H1 (cell line): Measurements from ENCODE around the gene CDKL4. TPM values are rescaled to one million over a fixed set of nuclear protein-coding genes. Genes with fewer than 3 reads are reported as not detected.

Experiments used
- CTCF ChIA-PET: fragments of 300-600 bp; sonication (Branson Sonifier 250); formaldehyde crosslinking; loops from one replicate; lab custom pipeline; 2021; ENCODE audit not compliant: partially characterized antibody; lab: Charles Lee
- POLR2A ChIA-PET: fragments of 300-600 bp; sonication (Branson Sonifier 250); formaldehyde crosslinking; loops from one replicate; lab custom pipeline; 2021; ENCODE audit warnings: inconsistent platforms; ENCODE audit not compliant: partially characterized antibody; lab: Charles Lee
- DNase-seq, 2 experiments: peaks; one replicate each; pipeline versions ENCODE4 v3.0.0 to v3.0.0-alpha.2; 2010 to 2022; ENCODE audit warnings: low spot score in 2 of 2, low read depth in 1 of 2, mixed read lengths in 1 of 2
- FAIRE-seq: peaks from 2 replicates; lab custom pipeline; 2011; peaks lifted over from hg19 to GRCh38; lab: Jason Lieb, UNC
- H2AFZ ChIP-seq: 2 replicates; pipeline ENCODE4 v1.8.1; 2012; ENCODE audit warnings: low read length, inconsistent platforms
- H2AK5ac ChIP-seq: 2 replicates; pipeline ENCODE4 v1.6.1; 2013; ENCODE audit warnings: low read depth, low read length
- H2BK120ac ChIP-seq: replicated peaks from 2 replicates; pipeline ENCODE3; 2013; ENCODE audit warnings: low read depth, low read length, inconsistent platforms
- H2BK12ac ChIP-seq: 2 replicates; pipeline ENCODE4 v1.6.1; 2013; ENCODE audit warnings: low read depth, low read length
- H2BK15ac ChIP-seq: 2 replicates; pipeline ENCODE4 v1.6.1; 2013; ENCODE audit warnings: low read length
- H2BK20ac ChIP-seq: 2 replicates; pipeline ENCODE4 v1.6.1; 2013; ENCODE audit warnings: low read length
- H2BK5ac ChIP-seq: 2 replicates; pipeline ENCODE4 v1.6.1; 2013; ENCODE audit warnings: low read depth, low read length
- H3K14ac ChIP-seq: 2 replicates; pipeline ENCODE4 v1.6.1; 2013; ENCODE audit warnings: inconsistent platforms; ENCODE audit not compliant: insufficient read length
- H3K18ac ChIP-seq: 2 replicates; pipeline ENCODE4 v1.6.1; 2013; ENCODE audit warnings: low read length; ENCODE audit errors: extremely low read depth
- H3K23ac ChIP-seq: 2 replicates; pipeline ENCODE4 v1.6.1; 2013; ENCODE audit warnings: inconsistent platforms; ENCODE audit not compliant: insufficient read length
- H3K23me2 ChIP-seq: 2 replicates; pipeline ENCODE4 v1.6.1; 2013; ENCODE audit warnings: low read depth, low read length
- H3K27ac ChIP-seq: 2 replicates; pipeline ENCODE4 v1.6.1; 2011; ENCODE audit warnings: low read depth, low read length, inconsistent platforms
- H3K27me3 ChIP-seq, 4 experiments: replicated peaks in 1 of 4; 1 replicate in 1 of 4; 2 replicates in 3 of 4; pipeline versions ENCODE4 v1.6.1 to v1.8.1; 2011 to 2013; ENCODE audit warnings: low read length in 3 of 4, mild to moderate bottlenecking in 3 of 4, inconsistent platforms in 2 of 4, mixed read lengths in 2 of 4, moderate library complexity in 1 of 4; ENCODE audit not compliant: control insufficient read depth in 3 of 4, insufficient read depth in 3 of 4; ENCODE audit errors: extremely low read depth in 1 of 4
- H3K36me3 ChIP-seq, 4 experiments: 2 replicates each; pipeline versions ENCODE4 v1.6.1 to v1.8.1; 2011 to 2013; ENCODE audit warnings: mild to moderate bottlenecking in 4 of 4, low read length in 3 of 4, moderate library complexity in 2 of 4, control low read depth in 1 of 4, inconsistent platforms in 1 of 4; ENCODE audit not compliant: insufficient read depth in 4 of 4, control insufficient read depth in 2 of 4
- H3K4ac ChIP-seq: replicated peaks from 2 replicates; pipeline ENCODE3; 2013; ENCODE audit warnings: low read length, low read depth, mixed read lengths, inconsistent platforms; ENCODE audit not compliant: insufficient read length
- H3K4me1 ChIP-seq, 4 experiments: replicated peaks in 1 of 4; 1 replicate in 1 of 4; 2 replicates in 3 of 4; pipeline versions ENCODE4 v1.6.1 to v1.8.1; 2011 to 2013; ENCODE audit warnings: low read length in 3 of 4, inconsistent platforms in 2 of 4, mixed read lengths in 1 of 4; ENCODE audit not compliant: insufficient read depth in 4 of 4, control insufficient read depth in 3 of 4
- H3K4me2 ChIP-seq, 2 experiments: 2 replicates each; pipeline versions ENCODE4 v1.6.1 to v1.8.1; 2011 to 2013; ENCODE audit warnings: low read depth in 2 of 2, low read length in 2 of 2, control low read depth in 1 of 2, inconsistent platforms in 1 of 2, mild to moderate bottlenecking in 1 of 2; ENCODE audit not compliant: insufficient read depth in 1 of 2
- H3K4me3 ChIP-seq, 4 experiments: fragments of 200-600, 300-600 bp in 1 of 4; sonication (generic), shearing (Covaris generic), sonication (Bioruptor Twin) in 1 of 4; 2 replicates each; pipeline versions ENCODE4 v1.5.1 to v1.8.1; 2011 to 2016; ENCODE audit warnings: low read length in 4 of 4, low read depth in 3 of 4, control low read depth in 2 of 4, inconsistent platforms in 2 of 4, mild to moderate bottlenecking in 2 of 4, mixed read lengths in 1 of 4, moderate library complexity in 1 of 4; ENCODE audit not compliant: insufficient read depth in 2 of 4; ENCODE audit errors: extremely low read depth in 1 of 4
- H3K56ac ChIP-seq: replicated peaks from 2 replicates; pipeline ENCODE3; 2013; ENCODE audit warnings: low read depth, mild to moderate bottlenecking, mixed read lengths, low read length, inconsistent platforms; ENCODE audit not compliant: insufficient read length
- H3K79me1 ChIP-seq: 2 replicates; pipeline ENCODE4 v1.6.1; 2013; ENCODE audit warnings: low read depth, low read length, control low read depth
- H3K79me2 ChIP-seq, 2 experiments: 2 replicates each; pipeline versions ENCODE4 v1.6.1 to v1.8.1; 2012 to 2013; ENCODE audit warnings: low read length in 2 of 2, mild to moderate bottlenecking in 2 of 2, inconsistent platforms in 1 of 2; ENCODE audit not compliant: insufficient read depth in 2 of 2, control insufficient read depth in 1 of 2
- H3K9ac ChIP-seq, 4 experiments: replicated peaks in 1 of 4; 1 replicate in 1 of 4; 2 replicates in 3 of 4; pipeline versions ENCODE4 v1.6.1 to v1.8.1; 2011 to 2013; ENCODE audit warnings: low read depth in 3 of 4, low read length in 3 of 4, control low read depth in 2 of 4, mild to moderate bottlenecking in 2 of 4, moderate library complexity in 2 of 4, inconsistent platforms in 1 of 4; ENCODE audit errors: extremely low read depth in 1 of 4
- H3K9me3 ChIP-seq, 2 experiments: 2 replicates each; pipeline versions ENCODE4 v1.6.1 to v1.8.1; 2012 to 2013; ENCODE audit warnings: mild to moderate bottlenecking in 2 of 2, moderate library complexity in 2 of 2, control low read depth in 1 of 2, inconsistent platforms in 1 of 2, low read depth in 1 of 2, low read length in 1 of 2, mixed read lengths in 1 of 2; ENCODE audit not compliant: insufficient read depth in 2 of 2
- H4K20me1 ChIP-seq, 2 experiments: replicated peaks in 1 of 2; 2 replicates each; pipeline versions ENCODE3 to v1.8.1; 2011 to 2013; ENCODE audit warnings: inconsistent platforms in 2 of 2, low read length in 2 of 2, mild to moderate bottlenecking in 1 of 2; ENCODE audit not compliant: insufficient read depth in 2 of 2, control insufficient read depth in 1 of 2
- H4K5ac ChIP-seq: 2 replicates; pipeline ENCODE4 v1.6.1; 2013; ENCODE audit warnings: low read length, low read depth, mixed read lengths, inconsistent platforms; ENCODE audit not compliant: insufficient read length
- H4K8ac ChIP-seq: 2 replicates; pipeline ENCODE4 v1.8.0; 2013; ENCODE audit warnings: mild to moderate bottlenecking, moderate library complexity, low read length, inconsistent platforms; ENCODE audit not compliant: insufficient read depth; ENCODE audit errors: extremely low read depth
- H4K91ac ChIP-seq: replicated peaks from 2 replicates; pipeline ENCODE3; 2013; ENCODE audit warnings: low read length, mixed read lengths, inconsistent platforms; ENCODE audit not compliant: insufficient read length
- ATF3 ChIP-seq: IDR thresholded peaks from 2 replicates; pipeline ENCODE4 v1.6.1; 2011; ENCODE audit warnings: low read depth, mild to moderate bottlenecking, low read length; ENCODE audit not compliant: insufficient read depth
- BCL11A ChIP-seq, 2 experiments: IDR thresholded peaks; one replicate each; pipeline ENCODE4 v1.6.1; 2011; ENCODE audit warnings: low read depth in 2 of 2, low read length in 2 of 2, mild to moderate bottlenecking in 2 of 2
- CHD1 ChIP-seq: IDR thresholded peaks from 2 replicates; pipeline ENCODE4 v1.6.1; 2012; ENCODE audit warnings: low read depth, low read length, improper control_type of control experiment
- EP300 ChIP-seq, 2 experiments: IDR thresholded peaks; 1 replicate in 1 of 2; 2 replicates in 1 of 2; pipeline ENCODE4 v1.6.1; 2011 to 2012; ENCODE audit warnings: low read depth in 2 of 2, low read length in 2 of 2, mild to moderate bottlenecking in 2 of 2, borderline replicate concordance in 1 of 2, inconsistent platforms in 1 of 2, moderate library complexity in 1 of 2
- EZH2 ChIP-seq: fragments of 200-600 bp; sonication (generic); IDR thresholded peaks from 2 replicates; pipeline ENCODE4 v1.7.1; 2012; ENCODE audit warnings: low read depth, mild to moderate bottlenecking, moderate library complexity, low read length, inconsistent platforms; ENCODE audit not compliant: severe bottlenecking
- KDM1A ChIP-seq: fragments of 200-600, 300-600 bp; sonication (generic); IDR thresholded peaks from 2 replicates; pipeline ENCODE4 v1.7.1; 2016; ENCODE audit warnings: mild to moderate bottlenecking, low read length, borderline replicate concordance
- MAFK ChIP-seq: IDR thresholded peaks from 2 replicates; pipeline ENCODE4 v1.6.1; 2012; ENCODE audit warnings: low read depth, mild to moderate bottlenecking, improper control_type of control experiment, low read length
- MAX ChIP-seq: IDR thresholded peaks from 2 replicates; pipeline ENCODE4 v1.6.1; 2012; ENCODE audit warnings: inconsistent platforms
- RFX5 ChIP-seq: IDR thresholded peaks from 2 replicates; pipeline ENCODE4 v1.6.1; 2011; ENCODE audit warnings: low read depth, low read length, improper control_type of control experiment, borderline replicate concordance
- SP1 ChIP-seq: IDR thresholded peaks from 2 replicates; pipeline ENCODE4 v1.6.1; 2011; ENCODE audit warnings: low read depth, low read length
- SP2 ChIP-seq: IDR thresholded peaks from 2 replicates; pipeline ENCODE4 v1.6.1; 2012; ENCODE audit warnings: mild to moderate bottlenecking, low read length, inconsistent platforms
- SP4 ChIP-seq: IDR thresholded peaks from 2 replicates; pipeline ENCODE4 v1.6.1; 2012; ENCODE audit warnings: low read length, inconsistent platforms
- TCF12 ChIP-seq: IDR thresholded peaks from 2 replicates; pipeline ENCODE4 v1.6.1; 2011; ENCODE audit warnings: low read depth, mild to moderate bottlenecking, low read length
- YY1 ChIP-seq: IDR thresholded peaks from 2 replicates; pipeline ENCODE4 v1.6.1; 2011; ENCODE audit warnings: low read depth, mild to moderate bottlenecking, low read length
- ZNF274 ChIP-seq: IDR thresholded peaks from 2 replicates; pipeline ENCODE4 v1.7.0; 2012; ENCODE audit warnings: low read length, borderline replicate concordance; ENCODE audit errors: extremely low read depth
- WGBS, 2 experiments: shearing (Covaris generic) in 1 of 2; methylation state at CpG; one replicate each; pipeline versions ENCODE4 v1.1.6 to v1.1.7; 2013 to 2015; ENCODE audit warnings: low lambda C conversion rate in 2 of 2, mixed read lengths in 2 of 2, inconsistent platforms in 1 of 2, low coverage in 1 of 2, missing lambda C conversion rate in 1 of 2; ENCODE audit not compliant: insufficient replicate concordance in 2 of 2, insufficient coverage in 1 of 2, insufficient read length in 1 of 2; ENCODE audit errors: extremely low coverage in 1 of 2, missing lambda C conversion rate in 1 of 2; 5-methylcytosine and 5-hydroxymethylcytosine counted together
- polyA plus RNA-seq, 7 experiments: library from polyadenylated mRNA; depleted of rRNA in 3 of 7; stranded (reverse) in 5 of 7; unstranded in 2 of 7; fragments of >200 nt in 5 of 7; fragments of 200-250 nt in 2 of 7; gene quantifications; 1 replicate in 5 of 7; 2 replicates in 1 of 7; 4 replicates in 1 of 7; pipeline versions ENCODE4 v1.2.1 to v1.2.3, GENCODE V29; 2011 to 2013; ENCODE audit warnings: missing spikeins in 2 of 7, mixed read lengths in 2 of 7
- total RNA-seq: library from RNA; stranded (reverse); fragmentation: NEBNext Ultra II Directional; extraction: Animal tissue kit (Norgen Biotek cat#: 25700); gene quantifications from 2 replicates; pipeline ENCODE4 v1.2.1, GENCODE V29; 2021

CDKL4 gene
- total and polyA plus RNA-seq, 2 of the 8 experiments (the other 6 are each of a cell fraction or from before 2014, with no cell fraction given), result not detected

GRCh38 chr2:39156846-39157245 is 86.9 kb downstream of the CDKL4 start:
- Histone ChIP-seq H3K23me2 (no peaks in the 10 kb centered on the region), H2BK120ac (no peak overlapping the region), H2BK15ac (no peak overlapping the region), H3K4me3 (no peak overlapping the region), H3K9me3 (no peaks in the 10 kb centered on the region), H4K8ac (peak overlapping the region; percentile 25; the same call in 1 of the 2 replicates), H4K91ac (no peak overlapping the region), H3K9ac (no peak overlapping the region), H2BK5ac (no peak overlapping the region), H3K36me3 (no peaks in the 10 kb centered on the region), H3K4me2 (no peak overlapping the region), H3K4ac (no peak overlapping the region), H4K20me1 (no peaks in the 10 kb centered on the region), H2AK5ac (no peak overlapping the region), H2BK12ac (no peak overlapping the region), H3K4me1 (peaks cover 0 to 4% (median under 1%) of the 10 kb centered on the region in 4 experiments; a peak in 2 of 7 replicates), H3K27ac (no peak overlapping the region), H3K23ac (no peak overlapping the region), H3K56ac (no peak overlapping the region), H2AFZ (no peak overlapping the region), H3K79me2 (no peaks in the 10 kb centered on the region), H3K18ac (no peak overlapping the region), H4K5ac (no peak overlapping the region), H3K14ac (no peak overlapping the region), H3K79me1 (no peaks in the 10 kb centered on the region), H2BK20ac (no peak overlapping the region), H3K27me3 (no peaks in the 10 kb centered on the region)
- WGBS, 2 experiments, result 94% methylated on average over 6 of the region's 6 CpGs; no CpG with 5 or more reads in 1 of the 2 experiments
- ChIA-PET CTCF (no interaction called here), POLR2A (no interaction called here)
- DNase-seq (no peak), FAIRE-seq (no peak)
- TF ChIP-seq SP4 (no peak), ATF3 (no peak), EZH2 (no peak), SP2 (no peak), KDM1A (no peak), BCL11A (IDR thresholded peaks at IDR 0.05; ENCODE audit: low read depth in 2 of 2, low read length in 2 of 2) (no peak), YY1 (no peak), ZNF274 (no peak), RFX5 (no peak), TCF12 (no peak), MAFK (no peak), MAX (no peak), EP300 (IDR thresholded peaks at IDR 0.05; ENCODE audit: borderline replicate concordance in 1 of 2, low read depth in 2 of 2, low read length in 2 of 2) (no peak), SP1 (no peak), CHD1 (no peak)
